HUES48 (cell line): Measurements from ENCODE around the gene CHRNA4.

ENCODE experiments used
- H3K27ac ChIP-seq: one replicate; pipeline ENCODE4 v1.7.0; 2013; ENCODE audit warnings: low read depth, low read length, inconsistent platforms
- H3K27me3 ChIP-seq: 2 replicates; pipeline ENCODE4 v1.6.1; 2013; ENCODE audit warnings: mild to moderate bottlenecking, low read length; ENCODE audit not compliant: control insufficient read depth, insufficient read depth
- H3K36me3 ChIP-seq: 2 replicates; pipeline ENCODE4 v1.6.1; 2013; ENCODE audit warnings: low read length; ENCODE audit not compliant: control insufficient read depth, insufficient read depth
- H3K4me1 ChIP-seq: 2 replicates; pipeline ENCODE4 v1.6.1; 2013; ENCODE audit warnings: mild to moderate bottlenecking, low read length; ENCODE audit not compliant: control insufficient read depth, insufficient read depth
- H3K4me3 ChIP-seq: 2 replicates; pipeline ENCODE4 v1.5.1; 2013; ENCODE audit warnings: mild to moderate bottlenecking, low read depth, low read length
- H3K9ac ChIP-seq: 2 replicates; pipeline ENCODE4 v1.6.1; 2013; ENCODE audit warnings: mild to moderate bottlenecking, low read depth, low read length, moderate library complexity
- H3K9me3 ChIP-seq: 2 replicates; pipeline ENCODE4 v1.6.1; 2013; ENCODE audit warnings: low read length; ENCODE audit not compliant: control insufficient read depth, insufficient read depth

The CHRNA4 gene

DNA sequence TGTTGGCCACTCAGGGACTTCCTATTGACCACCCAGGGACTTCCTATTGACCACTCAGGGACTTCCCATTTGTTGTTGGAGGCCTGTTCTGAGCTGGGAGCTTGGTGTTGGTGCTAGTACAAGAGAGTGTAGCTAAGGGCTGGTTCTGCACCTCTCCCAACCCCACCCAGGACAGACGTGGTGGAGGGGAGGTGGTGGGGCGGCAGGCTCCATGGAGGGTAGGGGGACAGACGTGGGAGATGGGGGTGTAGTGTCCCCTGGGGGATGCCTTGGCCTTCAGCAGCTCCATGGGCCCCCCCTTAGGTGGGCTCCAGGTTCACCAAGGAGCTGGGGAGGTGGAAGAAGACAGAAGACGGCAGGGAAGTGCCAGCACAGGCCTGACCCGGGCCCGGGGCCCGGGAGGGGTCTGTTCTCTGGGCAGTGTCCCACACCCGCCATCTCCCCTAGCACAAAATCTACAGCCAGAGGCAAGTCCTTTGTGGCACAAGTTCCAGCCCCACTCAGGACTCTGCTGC lies 33.9 kb downstream of the CHRNA4 start:
- no peaks in the 10 kb centered on the region for H3K4me1 ChIP-seq
- H3K27me3 ChIP-seq = no peaks in the 10 kb centered on the region
- H3K9me3 ChIP-seq = peaks cover 4% of the 10 kb centered on the region; the same call in 1 of the 2 replicates
- no peak overlapping the region for H3K4me3 ChIP-seq
- H3K9ac ChIP-seq = no peak overlapping the region
- no peaks in the 10 kb centered on the region for H3K36me3 ChIP-seq
- no peak overlapping the region for H3K27ac ChIP-seq

- no peak overlapping the region for H3K27ac ChIP-seq
Measured at GRCh38 chr20:63326314-63327230, 34.6 kb downstream of the CHRNA4 start.

DNA sequence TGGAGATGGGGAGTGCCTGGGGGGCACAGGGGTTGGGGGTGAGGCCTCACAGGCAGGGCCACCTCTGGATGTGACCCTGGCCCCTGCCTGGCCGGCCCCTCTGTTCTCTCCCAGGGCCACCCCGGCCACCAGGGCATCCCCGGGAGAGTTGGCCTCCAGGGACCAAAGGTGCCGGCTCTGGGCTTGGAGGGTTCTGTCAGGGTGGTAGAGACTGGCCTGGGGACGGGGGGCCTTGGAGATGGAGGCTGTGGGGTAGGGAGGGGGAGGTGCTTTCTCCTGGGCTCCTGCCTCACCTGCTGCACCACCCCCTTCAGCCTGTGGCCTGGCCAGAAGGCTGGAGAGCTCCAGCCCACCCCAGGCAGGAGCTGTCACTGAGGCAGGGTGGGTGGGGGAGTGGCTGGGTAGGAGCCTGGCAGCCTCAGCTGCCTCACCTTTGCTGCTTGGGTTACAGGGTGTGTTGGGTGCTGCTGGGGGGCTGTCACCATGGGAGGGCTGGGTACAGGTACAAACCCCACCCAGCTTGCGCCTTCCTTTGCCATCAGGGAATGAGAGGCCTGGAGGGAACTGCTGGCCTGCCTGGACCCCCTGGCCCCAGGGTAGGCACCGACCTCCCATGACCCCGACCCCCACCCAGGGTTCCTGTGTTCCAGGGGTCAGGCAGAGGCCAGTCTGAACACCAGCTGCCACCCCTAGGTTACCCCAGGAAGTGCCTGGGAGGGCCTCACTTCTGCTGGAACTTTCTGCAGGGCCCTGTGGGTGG lies 35.4 kb downstream of the CHRNA4 start:
- Histone ChIP-seq H3K4me1 (no peaks in the 10 kb centered on the region), H3K27me3 (no peaks in the 10 kb centered on the region), H3K4me3 (no peak overlapping the region), H3K9me3 (no peaks in the 10 kb centered on the region), H3K27ac (no peak overlapping the region), H3K9ac (no peak overlapping the region), H3K36me3 (no peaks in the 10 kb centered on the region)

More at GRCh38 chr20:63326314-63327230, 34.6 kb downstream of the CHRNA4 start:
- H3K4me1 ChIP-seq = no peaks in the 10 kb centered on the region
- H3K36me3 ChIP-seq = no peaks in the 10 kb centered on the region
- no peak overlapping the region for H3K4me3 ChIP-seq
- H3K9me3 ChIP-seq = no peaks in the 10 kb centered on the region
- H3K9ac ChIP-seq = no peak overlapping the region
- H3K27me3 ChIP-seq = no peaks in the 10 kb centered on the region

DNA sequence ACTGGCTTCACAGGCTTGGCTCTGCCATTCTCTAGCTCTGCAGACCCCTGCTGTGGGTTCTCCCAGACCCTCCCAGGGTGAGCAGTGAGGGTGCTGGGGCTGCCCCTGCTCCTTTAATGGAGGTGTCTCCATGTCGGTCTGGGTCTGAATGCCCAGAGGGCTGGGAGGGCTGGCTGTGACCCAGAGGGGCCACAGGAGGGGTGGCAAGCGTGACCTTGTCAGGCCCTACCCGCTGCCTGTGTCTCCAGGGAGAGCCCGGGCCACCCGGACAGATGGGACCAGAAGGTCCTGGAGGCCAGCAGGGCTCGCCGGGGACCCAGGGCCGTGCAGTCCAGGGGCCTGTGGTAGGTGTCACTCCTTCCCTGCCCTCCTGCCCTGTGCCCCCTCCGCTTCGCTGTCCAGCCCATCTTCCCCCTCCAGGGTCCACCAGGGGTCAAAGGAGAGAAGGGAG lies 36.1 kb downstream of the CHRNA4 start:
- H3K9ac ChIP-seq = no peak overlapping the region
- H3K36me3 ChIP-seq = no peaks in the 10 kb centered on the region

DNA sequence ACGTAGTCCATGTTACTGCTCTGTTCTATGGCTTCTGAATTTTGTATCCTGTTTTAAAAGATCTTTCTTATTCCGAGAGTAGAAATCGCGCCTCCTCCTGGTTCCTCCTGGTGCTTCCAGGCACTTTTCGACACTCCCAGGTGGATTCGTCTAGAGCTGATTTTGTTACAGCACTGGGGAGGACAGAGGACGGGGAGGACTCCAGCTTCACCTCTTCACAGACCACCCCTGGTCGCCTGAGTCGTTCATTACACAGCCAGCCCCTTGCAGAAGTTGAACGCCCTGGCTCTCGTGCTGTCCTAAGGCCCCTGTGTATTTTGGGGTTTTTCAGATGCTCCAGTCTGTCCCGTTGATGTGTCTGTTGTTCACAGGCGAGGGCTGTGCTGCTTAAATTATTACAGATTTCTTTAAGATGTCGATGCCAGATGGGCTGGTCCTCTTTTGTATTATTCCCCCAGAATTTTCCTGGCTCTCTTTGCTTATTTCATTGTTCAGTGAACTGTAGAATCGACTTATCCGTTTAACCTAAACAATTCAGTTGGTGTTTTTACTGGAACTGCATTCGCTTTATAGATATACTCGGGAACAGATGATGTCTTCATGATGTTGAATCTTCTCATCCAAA lies 37.7 kb downstream of the CHRNA4 start:
- H3K27ac ChIP-seq = no peak overlapping the region
- H3K27me3 ChIP-seq = no peaks in the 10 kb centered on the region
- no peak overlapping the region for H3K9ac ChIP-seq
- no peaks in the 10 kb centered on the region for H3K36me3 ChIP-seq
- H3K9me3 ChIP-seq = no peaks in the 10 kb centered on the region
- H3K4me3 ChIP-seq = no peak overlapping the region
- no peaks in the 10 kb centered on the region for H3K4me1 ChIP-seq

More for the DNA sequence above, 36.1 kb downstream of the CHRNA4 start:
- no peak overlapping the region for H3K4me3 ChIP-seq
- H3K4me1 ChIP-seq = no peaks in the 10 kb centered on the region
- H3K27me3 ChIP-seq = no peaks in the 10 kb centered on the region
- H3K9me3 ChIP-seq = no peaks in the 10 kb centered on the region
- H3K27ac ChIP-seq = no peak overlapping the region

GRCh38 chr20:63322933-63323273 lies 38.2 kb downstream of the CHRNA4 start:
- no peaks in the 10 kb centered on the region for H3K4me1 ChIP-seq
- H3K36me3 ChIP-seq = no peaks in the 10 kb centered on the region
- H3K27me3 ChIP-seq = no peaks in the 10 kb centered on the region
- no peaks in the 10 kb centered on the region for H3K9me3 ChIP-seq
- no peak overlapping the region for H3K4me3 ChIP-seq
- H3K9ac ChIP-seq = no peak overlapping the region
- H3K27ac ChIP-seq = no peak overlapping the region

DNA sequence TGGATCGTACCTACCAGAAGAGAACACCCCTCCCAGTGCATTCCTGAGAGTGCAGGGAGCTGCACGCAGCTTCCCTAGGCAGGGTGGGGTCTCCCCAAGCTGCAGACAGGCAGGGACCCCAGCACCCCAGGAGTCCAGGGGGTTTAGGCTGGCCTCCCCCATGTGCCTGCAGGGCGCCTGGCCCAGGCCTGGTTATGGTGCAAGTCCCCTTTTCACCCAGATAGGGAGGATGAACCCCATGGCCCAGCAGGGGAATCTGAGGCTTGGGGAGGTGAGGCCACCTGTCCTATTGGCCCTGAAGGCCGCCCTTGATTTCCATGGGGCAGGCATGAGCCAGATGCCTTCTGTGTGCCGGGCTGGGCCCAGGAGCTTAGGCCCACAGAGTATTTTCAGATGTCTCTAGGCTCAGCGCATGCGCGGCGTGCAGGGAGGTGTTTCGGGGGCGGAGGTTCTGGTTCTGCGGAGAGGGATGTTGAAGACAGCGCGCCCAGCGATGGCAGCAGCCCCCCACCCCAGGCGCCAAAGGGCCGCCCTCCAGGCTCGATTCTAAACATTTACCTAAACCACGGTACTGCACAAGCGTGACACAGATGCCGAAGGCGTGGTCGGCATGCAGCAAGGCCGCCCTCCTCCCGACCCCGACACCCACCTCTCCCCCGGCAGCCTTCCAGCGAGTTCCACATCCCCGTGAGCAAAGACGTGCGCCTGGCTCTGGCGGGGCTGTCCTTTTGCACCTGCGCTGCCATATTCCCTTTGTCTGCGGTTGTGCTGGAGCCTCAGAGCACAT lies 38.8 kb downstream of the CHRNA4 start:
- H3K27me3 ChIP-seq = no peaks in the 10 kb centered on the region
- no peaks in the 10 kb centered on the region for H3K36me3 ChIP-seq
- no peaks in the 10 kb centered on the region for H3K9me3 ChIP-seq
- no peaks in the 10 kb centered on the region for H3K4me1 ChIP-seq
- H3K9ac ChIP-seq = no peak overlapping the region
- no peak overlapping the region for H3K4me3 ChIP-seq
- H3K27ac ChIP-seq = no peak overlapping the region

DNA sequence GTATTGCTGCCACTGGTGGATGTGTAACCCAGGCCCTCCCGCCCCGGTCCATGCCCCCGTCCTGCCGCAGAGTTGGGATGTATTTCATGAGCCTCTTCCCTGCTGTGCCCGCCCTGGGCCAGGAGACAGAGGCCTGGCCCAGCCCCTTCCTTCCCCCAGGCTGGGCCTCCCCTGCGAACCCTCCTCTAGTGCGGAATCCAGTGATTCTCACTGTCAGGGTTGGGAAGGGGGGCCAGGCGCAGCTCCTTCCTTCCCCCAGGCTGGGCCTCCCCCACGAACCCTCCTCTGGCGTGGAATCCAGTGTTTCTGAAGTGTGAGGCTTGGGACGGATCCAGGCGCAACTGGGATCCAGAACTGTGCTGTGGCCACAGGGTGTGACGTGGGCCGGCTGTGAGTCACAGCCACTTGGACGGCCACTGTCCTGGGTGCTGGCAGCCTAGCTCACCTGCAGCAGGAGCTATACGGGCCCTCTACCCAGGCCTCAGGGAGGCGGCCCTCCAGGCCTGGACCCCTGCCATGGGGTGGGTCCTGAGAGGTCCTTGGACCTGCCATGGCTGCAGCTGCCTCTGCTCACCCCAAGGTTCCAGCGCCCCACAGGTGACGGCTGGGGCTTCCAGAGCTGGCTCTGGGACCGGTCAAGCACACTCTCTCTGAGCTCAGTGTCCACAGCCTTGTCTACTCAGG lies 39.9 kb downstream of the CHRNA4 start:
- Histone ChIP-seq H3K36me3 (no peaks in the 10 kb centered on the region), H3K27me3 (no peaks in the 10 kb centered on the region), H3K9me3 (no peaks in the 10 kb centered on the region), H3K4me1 (no peaks in the 10 kb centered on the region), H3K9ac (no peak overlapping the region), H3K4me3 (no peak overlapping the region), H3K27ac (no peak overlapping the region)

DNA sequence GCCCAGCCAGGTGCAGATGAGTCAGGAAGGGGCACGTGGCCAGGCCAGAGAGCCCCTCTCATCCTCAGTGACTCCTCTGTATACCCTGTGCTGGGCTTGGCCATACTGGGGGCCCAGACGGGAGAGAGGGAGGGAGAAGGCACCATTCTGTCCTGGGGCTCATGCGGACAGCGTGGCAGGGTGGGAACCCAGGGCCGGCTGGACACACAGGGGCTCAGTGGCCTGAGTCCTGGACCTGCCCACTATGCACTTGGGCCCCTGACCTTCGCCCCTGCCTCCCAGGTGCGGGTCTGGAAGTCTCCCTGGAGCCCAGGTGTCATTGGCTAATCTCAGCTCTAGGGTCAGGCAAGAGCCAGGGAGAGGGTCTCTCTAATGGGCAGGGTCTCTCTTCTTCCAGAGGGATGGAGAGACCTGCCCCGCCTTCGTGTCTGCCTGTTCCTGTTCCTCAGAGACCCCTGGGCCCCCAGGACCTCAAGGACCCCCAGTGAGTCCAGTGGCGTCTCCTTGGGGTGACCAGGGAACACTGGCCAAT lies 40.5 kb downstream of the CHRNA4 start:
- H3K9me3 ChIP-seq = no peaks in the 10 kb centered on the region
- no peaks in the 10 kb centered on the region for H3K36me3 ChIP-seq
- no peak overlapping the region for H3K4me3 ChIP-seq
- no peak overlapping the region for H3K9ac ChIP-seq
- no peaks in the 10 kb centered on the region for H3K27me3 ChIP-seq
- no peak overlapping the region for H3K27ac ChIP-seq
- no peaks in the 10 kb centered on the region for H3K4me1 ChIP-seq
